Pancreas (tissue), 10 donors: ENCODE results near the gene PXMP2. TPM values are rescaled to one million over a fixed set of nuclear protein-coding genes. Genes with fewer than 3 reads are reported as not detected.

Experiments
- ATAC-seq, 4 donors: fragments of 200-7000 bp; cut with Tn5 transposase; one replicate each; pipeline versions ENCODE4 v1.8.0 to v1.9.1; 2020; ENCODE audit warnings: mild to moderate bottlenecking in 4 of 4, moderate library complexity in 4 of 4
- DNase-seq, 6 donors: peaks; one replicate each; pipeline ENCODE4 v3.0.0-alpha.2; 2020
- FAIRE-seq: peaks from 2 replicates; lab custom pipeline; 2012; peaks lifted over from hg19 to GRCh38; lab: Jason Lieb, UNC
- H3K27ac ChIP-seq, 4 donors: fragments of 200-600 bp; sonication (generic); 1 replicate in 3 of 4; 2 replicates in 1 of 4; pipeline versions ENCODE4 v1.5.0 to v1.8.0; 2020
- H3K27me3 ChIP-seq, 4 donors: fragments of 200-600 bp; one replicate each; pipeline ENCODE4 v1.8.0; 2021
- H3K36me3 ChIP-seq, 3 donors: fragments of 200-600 bp; sonication (generic) in 1 of 3; one replicate each; pipeline versions ENCODE4 v1.5.0 to v1.8.0; 2020 to 2021
- H3K4me1 ChIP-seq, 3 donors: fragments of 200-600 bp; one replicate each; pipeline ENCODE4 v1.8.0; 2021
- H3K4me3 ChIP-seq, 4 donors: fragments of 200-600 bp; sonication (generic) in 2 of 4; one replicate each; pipeline versions ENCODE4 v1.5.0 to v1.8.0; 2020 to 2021
- H3K9me3 ChIP-seq, 4 donors: fragments of 200-600 bp; one replicate each; pipeline ENCODE4 v1.8.0; 2021
- WGBS, 2 donors: extraction: QIAGEN DNeasy Blood & Tissue Kit; methylation state at CpG; one replicate each; pipeline ENCODE4 v1.1.7; 2013; 5-methylcytosine and 5-hydroxymethylcytosine counted together
- intact Hi-C, 3 donors: fragments of 100-400 bp; cut with DNase I; formaldehyde crosslinking; loops; one replicate each; pipeline versions ENCODE4 v1.11.1 to v1.14.2; 2022
- polyA plus RNA-seq, 2 donors: library from polyadenylated mRNA; stranded (reverse); fragments of 200-250 nt; gene quantifications; one replicate each; pipeline ENCODE4 v1.2.3, GENCODE V29; 2013
- total RNA-seq, 6 donors: library from RNA; stranded (reverse); fragmentation: NEBNext Ultra II Directional in 4 of 6; extraction: Animal tissue kit (Norgen Biotek cat#: 25700) in 4 of 6; gene quantifications; one replicate each; pipeline versions ENCODE4 v1.2.1 to v1.2.4, GENCODE V29; 2021 to 2023
- TF ChIP-seq, protein P1 (sequence below), 4 donors: fragments of 200-600 bp; sonication (generic) in 3 of 4; IDR thresholded peaks; one replicate each; pipeline versions ENCODE4 v1.5.0 to v1.8.0; 2021; ENCODE audit warnings: antibody characterized with exemption in 4 of 4
- donor health status: healthy with polysubstance abuse.
- donor health status: DM: no; HTN: no; CAD: no; lungs with moderate emphysema.
- donor health status: DM: no; HTN: no; CAD: no.
- donor health status: control.
- donor health status: control.
- donor health status: Bipolar disorder and iron deficiency.
- donor health status: DM: yes; HTN: yes; CAD: no.
- donor health status: DM: no; HTN: no; CAD: no.
- donor health status: DM: no; HTN: no; CAD: no.
- donor health status: DM: yes; HTN: yes; CAD: no.

Gene PXMP2
- total and polyA plus RNA-seq, 8 donors: 7.7 to 27.1 (median 13.3) TPM

DNA sequence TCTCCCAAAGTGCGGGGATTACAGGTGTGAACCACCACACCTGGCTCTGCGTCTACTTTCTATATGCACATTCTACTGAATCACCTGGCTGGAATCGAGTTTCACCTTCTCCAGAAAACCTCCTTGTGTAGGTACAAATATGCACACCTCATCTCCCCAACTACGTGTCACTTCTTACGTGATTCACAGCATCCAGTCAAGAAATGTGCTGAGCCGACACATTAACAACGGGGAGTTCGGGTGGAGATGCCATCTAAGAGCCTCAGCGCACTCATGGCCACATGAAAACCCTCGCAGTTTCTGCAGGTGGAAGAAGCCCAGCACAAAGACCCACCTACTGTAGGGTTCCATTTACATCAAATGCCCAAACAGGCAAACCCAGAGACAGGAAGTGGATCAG lies 39.5 kb upstream of the PXMP2 start:
- intact Hi-C loops: no loop called here
- no peaks in the 10 kb centered on the region for H3K36me3 ChIP-seq
- DNase-seq: no peak

DNA sequence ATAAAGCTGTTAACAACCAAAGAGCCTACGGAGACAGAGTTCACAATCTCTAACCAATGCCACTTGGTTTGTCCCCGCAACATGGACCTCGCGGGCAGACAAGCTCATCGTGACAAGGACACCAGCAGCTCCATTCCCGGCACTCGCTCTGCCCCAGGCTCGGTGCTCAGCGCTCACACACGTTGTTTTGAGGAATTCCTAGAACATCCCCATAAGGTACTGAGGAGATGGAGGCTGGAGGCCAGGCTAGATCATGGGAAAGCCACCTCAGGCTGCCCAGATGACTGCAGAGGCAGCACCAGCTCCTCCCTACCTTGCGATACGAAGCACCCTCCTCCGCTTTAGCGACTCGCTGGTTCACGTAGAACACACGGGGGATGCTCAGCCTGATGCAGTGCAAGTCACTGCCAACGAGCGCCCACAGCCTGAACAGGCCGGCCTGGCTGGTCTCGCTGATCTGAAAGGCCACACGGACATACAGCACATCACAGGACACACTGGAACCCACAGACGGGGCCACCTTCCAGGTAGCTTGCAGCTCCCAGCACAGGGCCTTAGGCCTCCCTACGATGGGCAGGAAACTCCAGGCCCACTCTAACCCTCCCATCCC lies 38.7 kb upstream of the PXMP2 start:
- Histone ChIP-seq H3K27ac (no peak overlapping the region), H3K4me1 (no peaks in the 10 kb centered on the region), H3K4me3 (no peak overlapping the region), H3K9me3 (no peaks in the 10 kb centered on the region), H3K27me3 (no peaks in the 10 kb centered on the region), H3K36me3 (no peaks in the 10 kb centered on the region)
- 94 to 95% methylated on average over 24 of the region's 24 CpGs for WGBS, 2 donors
- ATAC-seq (no peak), DNase-seq (no peak), FAIRE-seq (no peak)
- intact Hi-C loops: no loop called here
- TF ChIP-seq, protein P1, sequence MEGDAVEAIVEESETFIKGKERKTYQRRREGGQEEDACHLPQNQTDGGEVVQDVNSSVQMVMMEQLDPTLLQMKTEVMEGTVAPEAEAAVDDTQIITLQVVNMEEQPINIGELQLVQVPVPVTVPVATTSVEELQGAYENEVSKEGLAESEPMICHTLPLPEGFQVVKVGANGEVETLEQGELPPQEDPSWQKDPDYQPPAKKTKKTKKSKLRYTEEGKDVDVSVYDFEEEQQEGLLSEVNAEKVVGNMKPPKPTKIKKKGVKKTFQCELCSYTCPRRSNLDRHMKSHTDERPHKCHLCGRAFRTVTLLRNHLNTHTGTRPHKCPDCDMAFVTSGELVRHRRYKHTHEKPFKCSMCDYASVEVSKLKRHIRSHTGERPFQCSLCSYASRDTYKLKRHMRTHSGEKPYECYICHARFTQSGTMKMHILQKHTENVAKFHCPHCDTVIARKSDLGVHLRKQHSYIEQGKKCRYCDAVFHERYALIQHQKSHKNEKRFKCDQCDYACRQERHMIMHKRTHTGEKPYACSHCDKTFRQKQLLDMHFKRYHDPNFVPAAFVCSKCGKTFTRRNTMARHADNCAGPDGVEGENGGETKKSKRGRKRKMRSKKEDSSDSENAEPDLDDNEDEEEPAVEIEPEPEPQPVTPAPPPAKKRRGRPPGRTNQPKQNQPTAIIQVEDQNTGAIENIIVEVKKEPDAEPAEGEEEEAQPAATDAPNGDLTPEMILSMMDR (IDR thresholded peaks at IDR 0.05): no peak

More for the DNA sequence above, 39.5 kb upstream of the PXMP2 start:
- 95 to 96% methylated on average over 10 of the region's 10 CpGs for WGBS, 2 donors
- no peak overlapping the region for H3K4me3 ChIP-seq
- ATAC-seq (no peak), FAIRE-seq (no peak)
- TF ChIP-seq, protein P1 (IDR thresholded peaks at IDR 0.05): no peak
- H3K27ac ChIP-seq: no peak overlapping the region
- H3K9me3 ChIP-seq: no peaks in the 10 kb centered on the region
- H3K27me3 ChIP-seq: no peaks in the 10 kb centered on the region
- H3K4me1 ChIP-seq: no peaks in the 10 kb centered on the region

DNA sequence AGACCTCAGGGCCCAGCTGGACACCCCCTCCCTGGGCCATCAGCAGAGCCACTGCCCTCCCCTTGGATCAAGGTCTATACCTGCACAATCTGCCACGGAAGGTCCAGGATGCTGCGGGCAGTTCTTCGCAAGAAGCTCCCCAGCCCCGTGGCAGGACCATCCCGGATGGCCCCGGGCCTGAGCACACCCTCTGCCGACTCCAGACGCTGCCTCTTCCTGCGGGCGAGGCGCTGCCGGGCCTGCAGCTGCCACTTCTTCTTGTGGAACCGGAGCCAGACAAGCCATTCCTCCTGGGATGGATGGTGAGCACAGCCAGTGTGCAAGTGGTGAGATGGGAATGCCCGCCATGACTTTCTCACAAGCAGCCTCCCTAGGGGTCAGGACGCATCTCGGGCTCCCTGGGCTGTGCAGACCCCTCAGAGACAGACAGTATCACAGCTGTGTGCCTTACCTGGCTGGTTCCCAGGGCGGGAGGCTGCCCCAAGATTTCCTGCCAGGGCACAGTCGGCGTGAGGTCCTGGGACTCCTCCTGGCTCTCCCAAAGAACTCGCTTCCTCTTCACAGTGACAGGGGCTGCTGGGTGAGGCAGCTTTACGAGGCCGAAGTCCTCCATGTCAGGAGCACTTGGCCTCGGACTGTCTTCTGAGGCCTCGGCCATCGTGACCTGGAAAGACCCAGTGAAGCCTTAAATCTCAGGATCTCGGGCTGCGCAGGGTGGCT lies 38.0 kb upstream of the PXMP2 start:
- no peaks in the 10 kb centered on the region for H3K4me1 ChIP-seq
- intact Hi-C loops: no loop called here
- no peaks in the 10 kb centered on the region for H3K27me3 ChIP-seq
- no peaks in the 10 kb centered on the region for H3K9me3 ChIP-seq
- FAIRE-seq (no peak), DNase-seq (no peak), ATAC-seq (no peak)
- 95 to 96% methylated on average over 27 of the region's 27 CpGs for WGBS, 2 donors
- no peaks in the 10 kb centered on the region for H3K36me3 ChIP-seq
- no peak overlapping the region for H3K27ac ChIP-seq
- TF ChIP-seq, protein P1 (IDR thresholded peaks at IDR 0.05): no peak
- H3K4me3 ChIP-seq: no peak overlapping the region

DNA sequence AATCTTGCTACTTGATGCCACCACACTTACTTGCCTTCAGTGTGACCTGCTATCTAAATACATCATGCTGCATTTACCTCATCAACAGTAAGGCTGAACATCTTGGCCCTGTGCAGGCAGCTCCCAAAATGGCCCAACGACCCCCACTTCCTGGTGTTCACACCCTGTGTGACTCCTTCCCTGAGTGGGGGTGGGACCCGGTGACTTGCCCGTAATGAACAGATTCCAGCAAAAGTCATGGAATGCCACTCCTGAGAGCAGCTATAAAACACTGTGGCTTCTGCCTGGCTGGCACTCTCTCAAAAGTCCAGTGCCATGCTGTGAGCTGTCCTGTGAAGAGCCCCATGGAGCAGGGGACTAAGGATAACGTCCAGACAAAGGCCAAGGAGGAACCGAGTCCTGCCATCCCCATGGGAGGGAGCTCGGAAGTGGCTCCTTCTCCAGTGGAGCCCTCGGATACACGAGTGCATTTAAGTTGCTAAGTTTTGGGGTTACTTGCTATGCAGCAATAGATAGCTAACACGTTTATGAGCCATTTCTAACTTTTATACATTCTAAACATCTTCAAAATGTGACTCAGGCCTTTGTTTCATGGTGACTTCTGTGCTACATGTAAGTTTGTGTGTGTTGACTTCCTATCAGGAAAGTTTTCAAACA lies 35.8 kb upstream of the PXMP2 start:
- H3K27me3 ChIP-seq: no peaks in the 10 kb centered on the region
- FAIRE-seq (no peak), DNase-seq (no peak)

More for the DNA sequence above, 35.8 kb upstream of the PXMP2 start:
- no peak overlapping the region for H3K4me3 ChIP-seq
- no peak overlapping the region for H3K27ac ChIP-seq
- intact Hi-C loops: no loop called here
- no peaks in the 10 kb centered on the region for H3K4me1 ChIP-seq
- TF ChIP-seq, protein P1 (IDR thresholded peaks at IDR 0.05): no peak
- ATAC-seq: no peak
- no peaks in the 10 kb centered on the region for H3K9me3 ChIP-seq
- peaks cover 0 to 2% (median 0%) of the 10 kb centered on the region in 3 donors for H3K36me3 ChIP-seq
- 85 to 89% methylated on average over 9 of the region's 9 CpGs for WGBS, 2 donors
